Adrenal gland (tissue), 5 donors: ENCODE measurements around the gene GNAO1.

Experiments
- CTCF ChIP-seq, 6 experiments: fragments of 450-650 bp in 4 of 6; fragments of 200-600 bp in 2 of 6; sonication (generic) in 1 of 6; IDR thresholded peaks; 1 replicate in 5 of 6; 2 replicates in 1 of 6; pipeline versions ENCODE4 v1.5.1 to v1.8.0; 2016 to 2021; ENCODE audit warnings: antibody characterized with exemption in 6 of 6, mild to moderate bottlenecking in 2 of 6, moderate library complexity in 1 of 6
- POLR2A ChIP-seq, 2 donors: fragments of 450-650 bp; IDR thresholded peaks; one replicate each; pipeline ENCODE4 v1.6.1; 2017; ENCODE audit warnings: antibody characterized with exemption in 2 of 2, mild to moderate bottlenecking in 2 of 2, moderate library complexity in 1 of 2
- donor health status: DM: no; HTN: no; CAD: no.

- TF ChIP-seq CTCF (IDR thresholded peaks at IDR 0.05) (no peak), POLR2A (IDR thresholded peaks at IDR 0.05) (no peak)
Observed at GRCh38 chr16:56284521-56284920, 93.2 kb downstream of the GNAO1 start.
